ENCODE results near the gene ZAP70.

The ZAP70 gene

DNA sequence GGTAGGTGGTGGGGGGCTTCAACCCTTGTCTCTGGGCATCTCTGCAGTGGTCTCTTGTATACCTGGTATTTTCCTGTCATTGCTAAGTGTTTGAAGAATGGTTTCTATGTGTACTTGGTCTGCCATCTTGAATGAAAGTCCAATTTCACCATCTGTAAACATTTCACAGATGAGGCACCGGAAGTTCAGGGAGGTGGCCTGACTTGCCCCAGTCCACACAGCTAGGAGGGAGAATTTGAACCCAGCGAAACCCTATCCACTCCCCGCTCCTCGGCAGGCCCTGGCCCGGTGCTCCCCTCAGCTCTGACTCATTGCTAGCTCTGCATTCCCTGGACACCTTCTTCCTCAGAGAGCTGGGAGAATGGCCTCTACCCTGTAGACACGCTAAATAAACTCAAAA, 30.5 kb downstream of the ZAP70 start:
- Histone ChIP-seq H3F3A (ENCODE audit: low read depth) (no peaks in the 10 kb centered on the region), H3K4me2 (ENCODE audit: low read depth, low read length, poor library complexity, severe bottlenecking) (no peak overlapping the region), H4K20me1 (ENCODE audit: insufficient read depth, low read length, poor library complexity, severe bottlenecking) (no peaks in the 10 kb centered on the region), H3K9me3 (ENCODE audit: insufficient read depth, low read depth, low read length) (no peaks in the 10 kb centered on the region), H2AFZ (ENCODE audit: low read length) (no peak overlapping the region), H3K79me2 (ENCODE audit: insufficient read depth, low read length) (no peaks in the 10 kb centered on the region), H3K9me2 (replicated peaks; ENCODE audit: low read depth, low read length) (no peaks in the 10 kb centered on the region), H3K27me3 (ENCODE audit: insufficient read depth, low read length, poor library complexity, severe bottlenecking) (no peaks in the 10 kb centered on the region), H3K36me3 (ENCODE audit: insufficient read depth, low read length) (peaks cover 4% of the 10 kb centered on the region; the same call in 1 of the 2 replicates), H3K4me1 (ENCODE audit: insufficient read depth, low read length, poor library complexity, severe bottlenecking) (peaks cover 25% of the 10 kb centered on the region), H3K9ac (ENCODE audit: low read depth, low read length, poor library complexity, severe bottlenecking) (no peak overlapping the region), H3K4me3 (ENCODE audit: low read length, poor library complexity, severe bottlenecking) (no peak overlapping the region)
- TF ChIP-seq, protein P1, sequence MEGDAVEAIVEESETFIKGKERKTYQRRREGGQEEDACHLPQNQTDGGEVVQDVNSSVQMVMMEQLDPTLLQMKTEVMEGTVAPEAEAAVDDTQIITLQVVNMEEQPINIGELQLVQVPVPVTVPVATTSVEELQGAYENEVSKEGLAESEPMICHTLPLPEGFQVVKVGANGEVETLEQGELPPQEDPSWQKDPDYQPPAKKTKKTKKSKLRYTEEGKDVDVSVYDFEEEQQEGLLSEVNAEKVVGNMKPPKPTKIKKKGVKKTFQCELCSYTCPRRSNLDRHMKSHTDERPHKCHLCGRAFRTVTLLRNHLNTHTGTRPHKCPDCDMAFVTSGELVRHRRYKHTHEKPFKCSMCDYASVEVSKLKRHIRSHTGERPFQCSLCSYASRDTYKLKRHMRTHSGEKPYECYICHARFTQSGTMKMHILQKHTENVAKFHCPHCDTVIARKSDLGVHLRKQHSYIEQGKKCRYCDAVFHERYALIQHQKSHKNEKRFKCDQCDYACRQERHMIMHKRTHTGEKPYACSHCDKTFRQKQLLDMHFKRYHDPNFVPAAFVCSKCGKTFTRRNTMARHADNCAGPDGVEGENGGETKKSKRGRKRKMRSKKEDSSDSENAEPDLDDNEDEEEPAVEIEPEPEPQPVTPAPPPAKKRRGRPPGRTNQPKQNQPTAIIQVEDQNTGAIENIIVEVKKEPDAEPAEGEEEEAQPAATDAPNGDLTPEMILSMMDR (conservative IDR thresholded peaks at IDR 0.05; ENCODE audit: low read length) = no peak
- no peak for TF ChIP-seq EZH2phosphoT487 (IDR thresholded peaks at IDR 0.05; ENCODE audit: borderline replicate concordance)

DNA sequence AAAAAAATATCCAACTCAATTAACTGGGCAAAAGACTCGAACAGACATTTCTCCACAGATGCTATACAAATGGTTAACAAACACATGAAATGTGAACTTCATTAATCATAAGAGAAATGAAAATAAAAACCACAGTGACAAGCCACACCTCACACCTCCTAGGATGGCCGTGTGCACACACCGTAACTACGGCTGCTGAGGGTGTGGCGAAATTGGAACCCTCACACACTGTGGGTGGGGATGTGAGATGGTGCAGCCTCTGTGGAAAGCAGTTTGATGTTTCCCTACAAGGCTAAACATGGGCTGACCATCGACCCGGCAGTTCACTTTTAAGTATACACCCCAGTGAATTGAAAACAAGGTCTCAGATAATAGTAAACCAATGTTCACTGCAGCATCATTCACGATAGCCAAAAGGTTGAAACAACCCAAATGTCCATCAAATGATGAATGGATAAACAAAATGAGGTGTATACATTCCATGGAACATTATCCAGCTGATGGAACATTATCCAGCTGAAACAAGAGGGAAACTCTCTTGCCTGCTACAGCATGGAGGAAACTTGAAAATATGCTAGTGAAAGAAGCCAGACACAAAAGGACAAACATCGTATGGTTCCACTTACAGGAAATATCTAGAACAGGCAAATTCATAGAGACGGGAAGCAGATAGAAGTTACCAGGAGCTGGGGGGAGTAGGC, 32.2 kb downstream of the ZAP70 start:
- H3K27me3 ChIP-seq (ENCODE audit: insufficient read depth, low read length, poor library complexity, severe bottlenecking) = no peaks in the 10 kb centered on the region
- H3F3A ChIP-seq (ENCODE audit: low read depth) = no peaks in the 10 kb centered on the region
- no peak overlapping the region for H3K4me3 ChIP-seq (ENCODE audit: low read length, poor library complexity, severe bottlenecking)
- no peaks in the 10 kb centered on the region for H3K9me3 ChIP-seq (ENCODE audit: insufficient read depth, low read depth, low read length)
- H2AFZ ChIP-seq (ENCODE audit: low read length) = no peak overlapping the region
- H3K79me2 ChIP-seq (ENCODE audit: insufficient read depth, low read length) = no peaks in the 10 kb centered on the region
- H3K4me1 ChIP-seq (ENCODE audit: insufficient read depth, low read length, poor library complexity, severe bottlenecking) = peaks cover 25% of the 10 kb centered on the region
- no peak overlapping the region for H3K9ac ChIP-seq (ENCODE audit: low read depth, low read length, poor library complexity, severe bottlenecking)
- no peaks in the 10 kb centered on the region; the same call in 1 of the 2 replicates for H3K36me3 ChIP-seq (ENCODE audit: insufficient read depth, low read length)
- H3K9me2 ChIP-seq (replicated peaks; ENCODE audit: low read depth, low read length) = no peaks in the 10 kb centered on the region
- no peak overlapping the region for H3K4me2 ChIP-seq (ENCODE audit: low read depth, low read length, poor library complexity, severe bottlenecking)
- TF ChIP-seq, protein P1 (conservative IDR thresholded peaks at IDR 0.05; ENCODE audit: low read length) = no peak
- TF ChIP-seq EZH2phosphoT487 (IDR thresholded peaks at IDR 0.05; ENCODE audit: borderline replicate concordance) = no peak
- H4K20me1 ChIP-seq (ENCODE audit: insufficient read depth, low read length, poor library complexity, severe bottlenecking) = no peaks in the 10 kb centered on the region

DNA sequence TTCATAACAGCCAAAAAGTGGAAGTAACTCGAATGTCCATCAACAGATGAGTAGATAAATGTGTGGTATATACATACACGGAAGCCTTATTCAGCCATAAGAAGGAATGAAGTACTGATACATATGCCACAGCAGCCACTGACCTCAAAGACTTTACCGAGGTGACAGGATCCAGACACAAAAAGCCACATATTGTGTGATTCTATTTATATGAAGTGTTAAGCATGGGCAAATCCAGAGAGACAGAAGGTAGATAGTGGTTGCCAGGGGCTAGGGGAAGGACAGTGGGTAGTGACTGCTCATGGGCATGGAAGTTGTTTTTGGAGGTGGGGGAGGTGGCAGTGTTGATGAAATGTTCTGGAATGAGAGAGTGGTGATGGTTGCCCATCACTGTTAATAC, 33.9 kb downstream of the ZAP70 start:
- Histone ChIP-seq H4K20me1 (ENCODE audit: insufficient read depth, low read length, poor library complexity, severe bottlenecking) (no peaks in the 10 kb centered on the region), H3F3A (ENCODE audit: low read depth) (no peaks in the 10 kb centered on the region), H3K4me3 (ENCODE audit: low read length, poor library complexity, severe bottlenecking) (no peak overlapping the region), H3K9ac (ENCODE audit: low read depth, low read length, poor library complexity, severe bottlenecking) (no peak overlapping the region), H3K9me3 (ENCODE audit: insufficient read depth, low read depth, low read length) (no peaks in the 10 kb centered on the region), H3K4me2 (ENCODE audit: low read depth, low read length, poor library complexity, severe bottlenecking) (no peak overlapping the region), H3K4me1 (ENCODE audit: insufficient read depth, low read length, poor library complexity, severe bottlenecking) (peaks cover 32% of the 10 kb centered on the region), H3K79me2 (ENCODE audit: insufficient read depth, low read length) (no peaks in the 10 kb centered on the region), H3K9me2 (replicated peaks; ENCODE audit: low read depth, low read length) (no peaks in the 10 kb centered on the region), H3K36me3 (ENCODE audit: insufficient read depth, low read length) (no peaks in the 10 kb centered on the region), H3K27me3 (ENCODE audit: insufficient read depth, low read length, poor library complexity, severe bottlenecking) (no peaks in the 10 kb centered on the region), H2AFZ (ENCODE audit: low read length) (no peak overlapping the region)
- no peak for TF ChIP-seq EZH2phosphoT487 (IDR thresholded peaks at IDR 0.05; ENCODE audit: borderline replicate concordance)
- TF ChIP-seq, protein P1 (conservative IDR thresholded peaks at IDR 0.05; ENCODE audit: low read length) = no peak

Measured in Loucy (cell line).